ENCODE measurements around the gene SLC26A4. TPM values are rescaled to one million over a fixed set of nuclear protein-coding genes. Genes with fewer than 3 reads are reported as not detected.

The SLC26A4 gene
- total RNA-seq, 1 donor from 2014 or later: 0.46 TPM

DNA sequence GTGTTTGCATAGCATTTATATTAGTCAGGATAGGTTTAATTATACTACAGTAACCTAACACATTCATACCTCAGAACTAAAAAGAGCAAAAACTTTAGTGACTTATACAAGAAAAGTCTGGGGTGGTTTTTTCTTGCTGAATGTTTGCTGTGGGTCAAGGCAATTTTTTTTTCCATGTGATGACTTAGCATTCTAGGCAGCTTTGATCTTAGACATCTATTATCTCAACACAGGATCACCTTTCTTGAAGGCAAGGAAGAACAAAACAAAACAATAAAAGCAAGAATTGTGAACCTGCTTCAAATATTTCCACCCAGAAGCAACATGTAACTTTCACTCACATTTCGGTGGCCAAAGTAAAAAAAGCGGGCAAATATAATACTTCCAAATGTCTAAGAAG lies 62.6 kb downstream of the SLC26A4 start:
- DNase-seq (no peak), ATAC-seq (ENCODE audit: poor library complexity) (no peak)
- intact Hi-C loops (cut with DNase I): loop anchor here (10.0 kb wide), 2 partner anchors 158 to 528 kb away; partner anchors contain the start of genes COG5 and DUS4L

GRCh38 chr7:107725138-107725740 lies 64.6 kb downstream of the SLC26A4 start:
- intact Hi-C loops (cut with DNase I): loop anchor here (2.0 to 10.0 kb wide), 3 partner anchors 160 to 530 kb away; partner anchors contain the start of genes COG5 and DUS4L
- DNase-seq: no peak
- no peak for ATAC-seq (ENCODE audit: poor library complexity)

DNA sequence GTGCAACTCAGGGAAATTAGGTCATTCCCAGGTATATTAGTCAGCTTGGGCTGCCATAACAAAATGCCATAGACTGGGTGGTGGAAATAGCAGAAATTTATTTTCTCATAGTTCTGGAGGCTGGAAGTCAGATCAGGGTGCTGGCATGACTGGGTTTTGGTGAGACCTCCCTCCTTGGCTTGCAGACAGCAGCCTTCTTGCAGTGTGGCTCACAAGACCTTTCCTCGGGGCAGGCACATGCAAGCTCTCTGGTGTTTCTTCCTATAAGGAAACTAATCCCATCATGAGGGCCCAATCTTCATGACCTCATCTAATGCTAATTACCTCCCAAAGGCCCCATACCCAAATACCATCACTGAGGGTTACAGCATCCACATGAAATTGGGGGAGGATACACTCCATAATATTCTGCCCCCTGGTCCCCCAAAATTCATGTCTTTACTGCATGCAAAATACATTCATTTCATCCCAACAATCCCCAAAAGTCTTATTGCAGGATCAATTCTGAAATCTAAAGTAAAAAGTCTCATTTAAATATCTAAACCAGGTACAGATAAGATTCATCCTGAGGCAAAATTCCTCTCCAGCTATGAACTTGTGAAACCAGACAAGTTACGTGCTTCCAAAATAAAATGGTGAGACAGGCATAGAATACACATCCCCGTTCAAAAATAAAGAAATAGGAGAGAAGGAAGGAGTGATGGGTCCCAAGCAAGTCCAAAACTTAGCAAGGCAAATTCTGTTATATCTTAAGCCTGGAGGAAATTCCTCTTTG lies 65.9 kb downstream of the SLC26A4 start:
- DNase-seq: no peak
- intact Hi-C loops (cut with DNase I): loop anchor here (10.0 kb wide), 2 partner anchors 162 to 532 kb away; partner anchors contain the start of genes COG5 and DUS4L
- no peak for ATAC-seq (ENCODE audit: poor library complexity)

- DNase-seq: no peak
- intact Hi-C loops (cut with DNase I): loop anchor here (10.0 kb wide), 2 partner anchors 163 to 533 kb away; partner anchors contain the start of genes COG5 and DUS4L
- ATAC-seq (ENCODE audit: poor library complexity): no peak
Observed at GRCh38 chr7:107728276-107728675, 67.6 kb downstream of the SLC26A4 start.

DNA sequence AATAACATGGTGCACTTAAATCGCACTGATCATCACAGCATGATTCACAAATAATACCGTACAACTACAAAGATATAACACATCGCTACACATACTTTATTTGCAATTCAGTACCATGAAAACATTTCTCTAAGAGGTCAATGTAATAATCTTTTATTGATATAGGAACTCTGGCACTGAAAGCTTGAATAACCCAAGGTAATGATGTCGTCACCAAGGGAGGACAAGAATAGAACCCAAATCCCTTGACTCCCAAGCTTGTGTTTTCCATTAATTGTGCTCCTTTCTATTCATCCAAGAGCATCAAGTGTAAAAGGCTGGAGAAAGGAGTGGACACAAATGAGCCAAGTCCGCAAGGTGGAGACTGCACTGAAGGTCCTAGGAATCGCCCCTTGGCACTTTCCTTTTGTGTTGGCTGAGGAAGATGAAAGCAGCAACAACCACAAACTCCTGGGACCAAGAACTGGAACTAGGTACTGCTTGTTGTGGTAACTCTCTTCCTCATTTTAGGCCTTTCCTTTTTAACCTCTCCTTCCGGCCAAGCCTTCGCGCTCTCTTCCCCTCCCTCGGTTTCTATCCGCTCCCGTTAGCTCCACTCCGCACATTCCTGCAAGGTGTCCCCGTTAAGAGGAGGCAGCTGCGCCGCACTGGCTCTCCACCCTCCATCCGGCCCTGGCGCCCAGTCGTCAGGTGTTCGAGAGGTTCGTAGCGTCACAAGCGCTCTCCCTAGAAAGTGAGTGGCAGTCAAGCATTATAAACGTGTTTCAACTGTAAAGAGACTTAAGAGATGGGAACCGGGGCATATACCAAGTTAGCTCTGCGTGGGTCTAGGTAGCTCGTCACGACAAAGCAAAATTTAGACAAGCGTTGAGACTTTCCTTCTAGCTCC lies 82.3 kb downstream of the SLC26A4 start:
- peak; percentile 72 for DNase-seq
- intact Hi-C loops (cut with DNase I): loop anchor here (10.0 kb wide), 2 partner anchors 132 to 402 kb away; no protein-coding TSS in a partner anchor

DNA sequence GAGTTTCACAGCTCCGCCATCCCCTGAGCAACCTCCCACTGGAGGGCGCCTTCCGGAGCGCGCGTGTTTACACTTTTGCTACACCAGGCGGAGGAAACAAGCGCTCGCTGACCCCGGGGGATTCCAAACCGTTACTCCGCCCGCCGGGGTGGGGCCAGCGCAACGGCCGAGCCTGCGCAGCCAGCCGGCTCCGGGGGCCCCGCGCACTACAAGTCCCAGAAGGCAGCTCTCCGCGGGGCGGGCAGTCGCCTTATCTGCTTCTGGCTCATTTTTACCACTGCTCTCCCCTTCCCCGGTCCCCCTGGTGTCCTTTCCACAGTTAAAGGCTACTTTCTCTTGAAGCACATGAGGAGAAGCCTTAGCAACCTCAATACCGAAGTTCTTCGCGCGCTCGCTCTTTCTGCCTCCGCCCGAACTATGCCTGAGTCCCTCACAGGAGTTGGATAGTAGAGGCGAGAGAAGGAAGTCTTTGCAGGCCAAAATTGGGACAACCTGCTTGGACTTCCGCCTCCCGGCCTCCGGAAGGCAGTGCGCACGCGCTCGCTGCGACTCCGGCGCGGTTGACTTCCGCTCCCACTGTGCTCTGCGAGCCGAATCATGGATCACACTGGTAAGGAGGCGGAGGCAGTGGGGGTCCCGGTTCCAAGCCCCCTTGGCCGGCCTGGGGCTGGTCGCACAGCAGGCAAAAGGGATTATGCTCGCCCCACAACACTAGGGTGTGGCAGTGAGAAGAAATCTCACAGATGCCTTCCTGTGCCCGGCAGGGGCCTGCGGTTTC lies 83.1 kb downstream of the SLC26A4 start, which contains the start of gene CBLL1:
Gene CBLL1 (plus strand): TSS at position 576 of the 778 bp plus-strand sequence. CDS start 22 bp downstream, at position 598.
- intact Hi-C loops (cut with DNase I): loop anchor here (10.0 kb wide), 2 partner anchors 131 to 401 kb away; no protein-coding TSS in a partner anchor
- ATAC-seq (ENCODE audit: poor library complexity): peak; percentile 99
- DNase-seq: peak; percentile 98

More for the DNA sequence above, 82.3 kb downstream of the SLC26A4 start:
- ATAC-seq (ENCODE audit: poor library complexity): peak; percentile 47

DNA sequence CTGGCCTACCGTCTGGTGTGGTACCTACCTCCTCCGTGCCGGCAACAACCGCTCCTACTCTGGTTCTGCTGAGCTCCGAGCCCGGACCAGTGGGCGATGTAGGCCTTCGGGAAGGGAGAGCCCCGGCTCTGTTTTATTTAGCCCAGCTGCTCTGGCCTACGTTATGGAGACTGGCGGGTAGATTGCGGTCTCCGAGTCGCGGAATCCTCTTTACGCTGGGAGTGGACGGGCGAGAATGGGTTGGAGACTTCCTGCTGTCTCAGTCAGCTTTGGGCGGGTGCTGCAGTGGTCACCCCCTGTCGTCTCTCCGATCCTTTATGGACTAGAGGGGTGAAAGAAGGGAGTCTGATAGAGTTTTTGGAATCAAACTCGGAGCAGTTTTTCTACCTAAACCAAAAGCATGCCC lies 83.7 kb downstream of the SLC26A4 start:
- no peak for DNase-seq
- intact Hi-C loops (cut with DNase I): loop anchor here (10.0 kb wide), 2 partner anchors 130 to 400 kb away; no protein-coding TSS in a partner anchor
- ATAC-seq (ENCODE audit: poor library complexity): peak; percentile 34

DNA sequence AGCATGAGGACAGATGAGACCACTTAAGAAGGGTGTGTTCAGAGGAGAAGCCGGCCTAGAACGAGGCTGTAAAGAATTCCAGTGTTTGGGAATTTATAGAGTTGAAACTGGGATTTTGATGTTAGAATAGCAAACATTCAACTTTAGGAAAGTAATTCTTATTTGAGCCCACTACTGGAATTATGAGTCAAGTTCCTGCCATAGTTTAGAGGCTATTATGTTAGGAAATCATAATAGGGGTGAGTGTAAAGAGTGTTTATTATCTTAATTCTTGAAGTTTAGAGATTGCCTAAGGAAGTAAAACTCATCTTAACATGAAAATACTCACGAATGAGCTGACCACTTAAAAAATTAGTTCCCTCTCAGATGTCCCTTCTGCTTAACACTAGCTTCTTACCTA lies 85.4 kb downstream of the SLC26A4 start:
- intact Hi-C loops (cut with DNase I): loop anchor here (10.0 kb wide), 2 partner anchors 129 to 399 kb away; no protein-coding TSS in a partner anchor
- ATAC-seq (ENCODE audit: poor library complexity): no peak

DNA sequence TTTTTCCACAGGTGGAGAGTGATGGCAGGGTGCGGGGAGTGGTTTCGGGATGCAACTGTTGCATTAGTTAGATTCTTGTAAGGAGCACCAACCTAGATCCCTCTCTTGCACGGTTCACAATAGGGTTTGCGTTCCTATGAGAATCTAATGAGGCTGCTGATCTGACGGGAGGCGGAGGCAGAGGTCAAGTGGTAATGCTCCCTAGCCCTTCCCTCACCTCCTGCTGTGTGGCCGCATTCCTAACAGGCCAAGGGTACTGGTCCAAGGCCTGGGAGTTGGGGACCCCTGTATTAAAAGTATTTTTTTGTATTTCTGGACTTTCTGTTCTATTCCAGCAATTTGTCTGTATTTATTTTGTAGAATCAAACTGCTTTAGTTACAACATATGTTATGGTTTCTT lies 90.5 kb downstream of the SLC26A4 start:
- intact Hi-C loops (cut with DNase I): no loop called here
- DNase-seq (no peak), ATAC-seq (ENCODE audit: poor library complexity) (no peak)

More for the DNA sequence above, 85.4 kb downstream of the SLC26A4 start:
- no peak for DNase-seq

DNA sequence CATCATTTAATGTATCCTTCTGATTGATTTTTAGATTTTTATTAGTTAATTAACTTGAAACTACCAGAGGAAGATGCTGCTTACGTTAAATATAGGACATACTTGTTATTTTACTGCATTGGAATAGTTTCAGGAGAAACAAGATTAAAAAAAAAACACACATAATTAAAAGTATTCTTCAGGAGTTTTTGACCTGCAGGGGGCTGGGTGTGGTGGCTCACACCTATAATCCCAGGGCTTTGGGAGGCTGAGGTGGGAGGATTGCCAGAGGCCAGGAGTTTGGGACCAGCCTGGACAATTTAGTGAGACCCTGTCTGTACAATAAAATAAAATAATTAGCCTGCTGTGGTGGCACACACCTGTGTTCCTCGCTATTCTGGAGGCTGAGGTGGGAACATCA lies 94.0 kb downstream of the SLC26A4 start:
- ATAC-seq (ENCODE audit: poor library complexity) (no peak), DNase-seq (no peak)
- intact Hi-C loops (cut with DNase I): no loop called here

DNA sequence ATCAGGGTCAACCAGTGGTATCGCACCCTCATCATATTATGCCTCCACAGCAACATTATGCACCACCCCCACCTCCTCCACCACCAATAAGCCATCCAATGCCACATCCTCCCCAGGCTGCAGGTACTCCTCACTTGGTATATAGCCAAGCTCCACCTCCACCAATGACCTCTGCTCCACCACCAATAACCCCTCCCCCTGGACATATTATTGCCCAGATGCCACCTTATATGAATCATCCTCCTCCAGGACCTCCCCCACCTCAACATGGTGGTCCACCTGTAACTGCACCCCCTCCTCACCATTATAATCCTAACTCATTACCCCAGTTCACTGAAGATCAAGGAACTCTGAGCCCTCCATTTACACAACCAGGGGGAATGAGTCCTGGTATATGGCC lies 98.0 kb downstream of the SLC26A4 start:
- intact Hi-C loops (cut with DNase I): no loop called here
- ATAC-seq (ENCODE audit: poor library complexity) (no peak), DNase-seq (no peak)

GRCh38 chr7:107767391-107767790 lies 106.8 kb downstream of the SLC26A4 start:
- DNase-seq (no peak), ATAC-seq (ENCODE audit: poor library complexity) (no peak)
- intact Hi-C loops (cut with DNase I): no loop called here

Other genes starting within 250 kb of the SLC26A4 start
- gene GPR22, start 190.8 kb upstream of the SLC26A4 start, total RNA-seq: 36.4 TPM
- gene COG5, start 96.9 kb upstream of the SLC26A4 start, total RNA-seq: 49.2 TPM
- 9.4 TPM for gene DUS4L, start 96.9 kb upstream of the SLC26A4 start, total RNA-seq
- 108 TPM for gene BCAP29, start 80.6 kb upstream of the SLC26A4 start, total RNA-seq
- 18.9 TPM for gene CBLL1, start 83.3 kb downstream of the SLC26A4 start, total RNA-seq
- not detected for gene SLC26A3, start 142.4 kb downstream of the SLC26A4 start, total RNA-seq
- 318 TPM for gene DLD, start 230.4 kb downstream of the SLC26A4 start, total RNA-seq

Measured in Right ventricle myocardium superior (tissue), 1 donor.